Esophagus squamous epithelium (tissue), 4 donors: ENCODE measurements around the gene CDH9.

Experiments
- CTCF ChIP-seq, 6 experiments: fragments of 450-650 bp in 4 of 6; fragments of 200-600 bp in 2 of 6; sonication (generic) in 2 of 6; IDR thresholded peaks; one replicate each; pipeline ENCODE4 v1.5.1; 2016 to 2019; ENCODE audit warnings: antibody characterized with exemption in 6 of 6, mild to moderate bottlenecking in 4 of 6, moderate library complexity in 4 of 6
- POLR2A ChIP-seq, 4 donors: fragments of 450-650 bp; IDR thresholded peaks; one replicate each; pipeline ENCODE4 v1.6.1; 2017; ENCODE audit warnings: antibody characterized with exemption in 4 of 4, mild to moderate bottlenecking in 4 of 4, moderate library complexity in 3 of 4

DNA sequence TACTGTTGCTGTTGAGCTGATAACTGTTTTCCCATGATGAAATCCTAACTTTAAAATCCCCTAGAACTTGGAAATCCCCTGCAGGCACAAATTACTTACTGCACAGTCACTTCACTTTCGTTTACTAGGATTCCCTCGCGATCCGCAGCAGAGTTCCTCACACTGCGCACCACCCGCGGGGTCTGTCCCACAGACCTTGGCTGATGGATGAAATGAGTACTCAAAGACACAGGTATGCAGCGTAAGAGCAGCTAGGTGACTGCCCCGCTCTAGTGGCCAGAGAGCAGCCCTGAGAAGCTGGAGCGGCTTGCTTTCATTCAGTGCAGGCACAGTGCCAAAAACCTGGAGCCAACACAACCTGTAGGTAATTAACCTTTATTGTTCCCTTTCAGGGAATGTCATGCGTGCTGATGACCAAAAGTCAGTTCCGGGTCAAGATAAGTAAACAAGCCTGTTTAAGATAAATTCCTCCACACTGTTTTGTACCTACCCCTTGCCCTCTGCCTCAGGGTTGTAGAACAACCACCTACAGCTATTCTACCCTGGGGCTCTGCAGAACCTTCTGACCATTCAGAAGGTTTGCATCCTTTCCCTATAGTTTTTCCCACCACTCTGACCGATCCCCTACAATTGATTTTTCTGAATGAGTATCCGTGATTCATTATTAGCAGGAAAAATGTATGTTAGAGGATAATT lies 191.2 kb downstream of the CDH9 start:
- TF ChIP-seq POLR2A (IDR thresholded peaks at IDR 0.05) (no peak), CTCF (IDR thresholded peaks at IDR 0.05) (no peak)
